Nephron (organoid): ENCODE results near the gene IWS1.

Experiments
- H3K27ac Mint-ChIP-seq, 3 experiments: 2 replicates each; pipeline ENCODE4 v1.8.0; 2020; ENCODE audit warnings: mixed read lengths in 3 of 3, mild to moderate bottlenecking in 2 of 3, moderate library complexity in 1 of 3
- H3K27me3 Mint-ChIP-seq: 2 replicates; pipeline ENCODE4 v1.8.0; 2021; ENCODE audit warnings: low read depth, mild to moderate bottlenecking, moderate library complexity, mixed read lengths
- H3K36me3 Mint-ChIP-seq: 2 replicates; pipeline ENCODE4 v1.8.0; 2020; ENCODE audit warnings: low read depth, mixed read lengths
- H3K4me1 Mint-ChIP-seq: 2 replicates; pipeline ENCODE4 v1.8.0; 2020; ENCODE audit warnings: mixed read lengths
- H3K4me3 Mint-ChIP-seq, 3 experiments: 2 replicates each; pipeline ENCODE4 v1.8.0; 2020; ENCODE audit warnings: mild to moderate bottlenecking in 3 of 3, mixed read lengths in 3 of 3, moderate library complexity in 2 of 3
- H3K9me3 Mint-ChIP-seq: 2 replicates; pipeline ENCODE4 v1.8.0; 2020; ENCODE audit warnings: mixed read lengths
- CTCF ChIP-seq, 3 experiments: fragments of 200-600 bp; sonication (generic); IDR thresholded peaks; one replicate each; pipeline ENCODE4 v1.5.0; 2021; ENCODE audit warnings: antibody characterized with exemption in 3 of 3; ENCODE audit not compliant: unreplicated experiment in 3 of 3

IWS1 gene

GRCh38 chr2:127508631-127509034 is 17.7 kb downstream of the IWS1 start:
- H3K27ac Mint-ChIP-seq, result peak overlapping the region; percentile 31 to 79 (median 45)
- peaks cover 30% of the 10 kb centered on the region for H3K36me3 Mint-ChIP-seq
- H3K4me1 Mint-ChIP-seq, result peaks cover 40% of the 10 kb centered on the region

GRCh38 chr2:127508023-127508630 is 18.2 kb downstream of the IWS1 start:
- Mint-ChIP-seq H3K9me3 (no peaks in the 10 kb centered on the region), H3K27me3 (no peaks in the 10 kb centered on the region), H3K4me1 (peaks cover 36% of the 10 kb centered on the region), H3K4me3 (no peak overlapping the region), H3K27ac (peak overlapping the region; percentile 31 to 79 (median 45)), H3K36me3 (peaks cover 34% of the 10 kb centered on the region)
- TF ChIP-seq CTCF (IDR thresholded peaks at IDR 0.05; ENCODE audit: unreplicated experiment in 3 of 3), result no peak

More at GRCh38 chr2:127508631-127509034, 17.7 kb downstream of the IWS1 start:
- TF ChIP-seq CTCF (IDR thresholded peaks at IDR 0.05; ENCODE audit: unreplicated experiment in 3 of 3), result no peak
- H3K4me3 Mint-ChIP-seq, result peak overlapping the region in 1 of 3 experiments; percentile 0
- H3K9me3 Mint-ChIP-seq, result no peaks in the 10 kb centered on the region
- no peaks in the 10 kb centered on the region for H3K27me3 Mint-ChIP-seq

GRCh38 chr2:127506510-127506909 is 19.8 kb downstream of the IWS1 start:
- Mint-ChIP-seq H3K4me3 (no peak overlapping the region), H3K27me3 (no peaks in the 10 kb centered on the region), H3K9me3 (no peaks in the 10 kb centered on the region), H3K4me1 (peaks cover 24% of the 10 kb centered on the region), H3K36me3 (peaks cover 49% of the 10 kb centered on the region), H3K27ac (no peak overlapping the region)
- no peak for TF ChIP-seq CTCF (IDR thresholded peaks at IDR 0.05; ENCODE audit: unreplicated experiment in 3 of 3)

GRCh38 chr2:127504552-127505430 is 21.5 kb downstream of the IWS1 start:
- no peaks in the 10 kb centered on the region for H3K27me3 Mint-ChIP-seq
- TF ChIP-seq CTCF (IDR thresholded peaks at IDR 0.05; ENCODE audit: unreplicated experiment in 3 of 3), result no peak
- no peaks in the 10 kb centered on the region for H3K9me3 Mint-ChIP-seq
- peaks cover 58% of the 10 kb centered on the region for H3K36me3 Mint-ChIP-seq
- peaks cover 15% of the 10 kb centered on the region for H3K4me1 Mint-ChIP-seq
- no peak overlapping the region for H3K27ac Mint-ChIP-seq
- H3K4me3 Mint-ChIP-seq, result no peak overlapping the region

GRCh38 chr2:127503491-127503890 is 22.8 kb downstream of the IWS1 start:
- no peak for TF ChIP-seq CTCF (IDR thresholded peaks at IDR 0.05; ENCODE audit: unreplicated experiment in 3 of 3)
- Mint-ChIP-seq H3K36me3 (peaks cover 66% of the 10 kb centered on the region), H3K4me1 (peaks cover 8% of the 10 kb centered on the region), H3K4me3 (no peak overlapping the region), H3K9me3 (no peaks in the 10 kb centered on the region), H3K27me3 (no peaks in the 10 kb centered on the region), H3K27ac (no peak overlapping the region)
